Endodermal cell (in vitro differentiated cells): ENCODE results near the gene OR2T2. TPM values are rescaled to one million over a fixed set of nuclear protein-coding genes. Genes with fewer than 3 reads are reported as not detected.
"Not testable (repeated sequence)": the region's sequence is repeated elsewhere in the genome, so short reads cannot be mapped to it uniquely, and the experiment has no call there.

ENCODE experiments used
- DNase-seq: peaks from one replicate; pipeline ENCODE4 v3.0.0-alpha.2; 2017
- H3K27ac ChIP-seq: 2 replicates; pipeline ENCODE4 v1.5.1; 2013; ENCODE audit warnings: mild to moderate bottlenecking, low read depth, low read length, moderate library complexity
- H3K27me3 ChIP-seq: 2 replicates; pipeline ENCODE4 v1.6.1; 2013; ENCODE audit warnings: mild to moderate bottlenecking, low read length, moderate library complexity; ENCODE audit not compliant: insufficient read depth, control insufficient read depth, poor library complexity, severe bottlenecking
- H3K36me3 ChIP-seq: 2 replicates; pipeline ENCODE4 v1.7.0; 2013; ENCODE audit warnings: mild to moderate bottlenecking, low read length, moderate library complexity; ENCODE audit not compliant: control insufficient read depth, insufficient read depth
- H3K4me1 ChIP-seq: one replicate; pipeline ENCODE4 v1.7.0; 2013; ENCODE audit warnings: low read length; ENCODE audit not compliant: control insufficient read depth, insufficient read depth
- H3K4me3 ChIP-seq: 2 replicates; pipeline ENCODE4 v1.5.1; 2013; ENCODE audit warnings: mild to moderate bottlenecking, low read length, moderate library complexity
- H3K9ac ChIP-seq: 2 replicates; pipeline ENCODE4 v1.6.1; 2013; ENCODE audit warnings: mild to moderate bottlenecking, low read length, moderate library complexity; ENCODE audit not compliant: poor library complexity, severe bottlenecking; ENCODE audit errors: extremely low read depth
- H3K9me3 ChIP-seq: 2 replicates; pipeline ENCODE4 v1.6.1; 2013; ENCODE audit warnings: mild to moderate bottlenecking, low read length, moderate library complexity; ENCODE audit not compliant: control insufficient read depth
- H3K27ac Mint-ChIP-seq: 2 replicates; pipeline ENCODE4 v1.8.0; 2020; ENCODE audit warnings: mixed read lengths
- H3K27me3 Mint-ChIP-seq: 2 replicates; pipeline ENCODE4 v1.8.0; 2021; ENCODE audit warnings: mild to moderate bottlenecking, mixed read lengths; ENCODE audit not compliant: insufficient read depth
- H3K36me3 Mint-ChIP-seq: 2 replicates; pipeline ENCODE4 v1.8.0; 2020; ENCODE audit warnings: low read depth, mixed read lengths
- H3K4me1 Mint-ChIP-seq: 2 replicates; pipeline ENCODE4 v1.8.0; 2020; ENCODE audit warnings: mixed read lengths
- H3K4me3 Mint-ChIP-seq: 2 replicates; pipeline ENCODE4 v1.8.0; 2020; ENCODE audit warnings: mild to moderate bottlenecking, moderate library complexity, mixed read lengths
- H3K9me3 Mint-ChIP-seq: 2 replicates; pipeline ENCODE4 v1.8.0; 2020; ENCODE audit warnings: mild to moderate bottlenecking, mixed read lengths
- WGBS, 2 experiments: methylation state at CpG; one replicate each; pipeline versions ENCODE4 v1.1.5 to v1.1.7; 2013; ENCODE audit warnings: missing lambda C conversion rate in 2 of 2, mixed read lengths in 1 of 2; ENCODE audit not compliant: insufficient coverage in 1 of 2, insufficient read length in 1 of 2; 5-methylcytosine and 5-hydroxymethylcytosine counted together
- total RNA-seq, 2 donors: library from RNA; stranded (reverse); fragmentation: NEBNext Ultra II Directional in 1 of 2; extraction: Animal tissue kit (Norgen Biotek cat#: 25700) in 1 of 2; gene quantifications; 2 replicates in 1 of 2; 3 replicates in 1 of 2; pipeline ENCODE4 v1.2.1, GENCODE V29; 2021

OR2T2 gene
- total RNA-seq, 2 donors from 2014 or later = not detected

GRCh38 chr1:248448409-248449074 is 3.1 kb downstream of the OR2T2 start:
- H3K27ac Mint-ChIP-seq, H3K4me3 ChIP-seq, H3K36me3 ChIP-seq, H3K4me1 Mint-ChIP-seq, H3K36me3 Mint-ChIP-seq, H3K27ac ChIP-seq, H3K4me3 Mint-ChIP-seq, H3K9ac ChIP-seq, H3K27me3 Mint-ChIP-seq, H3K27me3 ChIP-seq, DNase-seq, H3K4me1 ChIP-seq: not testable (repeated sequence)
- WGBS, 2 experiments = no CpG with 5 or more reads among the region's 4 CpGs
- peaks cover 25% of the 10 kb centered on the region for H3K9me3 ChIP-seq
- peaks cover 36% of the 10 kb centered on the region for H3K9me3 Mint-ChIP-seq

- peaks cover 28% of the 10 kb centered on the region for H3K9me3 Mint-ChIP-seq
- H3K4me3 Mint-ChIP-seq, H3K4me3 ChIP-seq, H3K36me3 ChIP-seq, H3K36me3 Mint-ChIP-seq, H3K27ac ChIP-seq, H3K27me3 ChIP-seq, H3K4me1 Mint-ChIP-seq, H3K27me3 Mint-ChIP-seq, H3K4me1 ChIP-seq, DNase-seq, H3K27ac Mint-ChIP-seq, H3K9ac ChIP-seq: not testable (repeated sequence)
- peaks cover 15% of the 10 kb centered on the region for H3K9me3 ChIP-seq
- WGBS, 2 experiments = 67% methylated on average over 3 of the region's 6 CpGs; no CpG with 5 or more reads in 1 of the 2 experiments
Observed at GRCh38 chr1:248449821-248450465, 4.5 kb downstream of the OR2T2 start.

- H3K36me3 ChIP-seq, H3K4me1 ChIP-seq, H3K27ac ChIP-seq, H3K27me3 ChIP-seq, H3K36me3 Mint-ChIP-seq, H3K27ac Mint-ChIP-seq, DNase-seq, H3K9ac ChIP-seq, H3K27me3 Mint-ChIP-seq, H3K4me3 ChIP-seq, H3K4me1 Mint-ChIP-seq, H3K4me3 Mint-ChIP-seq: not testable (repeated sequence)
- 60% methylated on average over 1 of the region's 5 CpGs; no CpG with 5 or more reads in 1 of the 2 experiments for WGBS, 2 experiments
- H3K9me3 Mint-ChIP-seq = peaks cover 24% of the 10 kb centered on the region
- peaks cover 13% of the 10 kb centered on the region for H3K9me3 ChIP-seq
Observed at GRCh38 chr1:248450466-248451145, 5.2 kb downstream of the OR2T2 start.

- not testable (repeated sequence) for H3K27me3 ChIP-seq, H3K4me3 ChIP-seq, H3K4me1 Mint-ChIP-seq, H3K27ac Mint-ChIP-seq, H3K4me1 ChIP-seq, H3K27ac ChIP-seq, H3K36me3 Mint-ChIP-seq, H3K9ac ChIP-seq, H3K27me3 Mint-ChIP-seq, H3K36me3 ChIP-seq, H3K4me3 Mint-ChIP-seq, DNase-seq
- peaks cover 17% of the 10 kb centered on the region for H3K9me3 Mint-ChIP-seq
- WGBS, 2 experiments = 84% methylated on average over 6 of the region's 7 CpGs; no CpG with 5 or more reads in 1 of the 2 experiments
- H3K9me3 ChIP-seq = peaks cover 11% of the 10 kb centered on the region
Observed at GRCh38 chr1:248453619-248454018, 8.2 kb downstream of the OR2T2 start.

GRCh38 chr1:248455045-248455444 is 9.6 kb downstream of the OR2T2 start:
- not testable (repeated sequence) for H3K4me1 ChIP-seq, H3K27ac Mint-ChIP-seq, H3K27me3 ChIP-seq, H3K4me1 Mint-ChIP-seq, DNase-seq, H3K27me3 Mint-ChIP-seq, H3K27ac ChIP-seq, H3K9ac ChIP-seq, H3K4me3 ChIP-seq, H3K4me3 Mint-ChIP-seq, H3K36me3 Mint-ChIP-seq, H3K36me3 ChIP-seq
- no CpG with 5 or more reads among the region's 4 CpGs for WGBS, 2 experiments
- H3K9me3 ChIP-seq = peaks cover 23% of the 10 kb centered on the region
- peaks cover 29% of the 10 kb centered on the region for H3K9me3 Mint-ChIP-seq

GRCh38 chr1:248456635-248457034 is 11.2 kb downstream of the OR2T2 start:
- not testable (repeated sequence) for H3K27ac Mint-ChIP-seq, H3K4me1 Mint-ChIP-seq, H3K4me3 Mint-ChIP-seq, H3K36me3 ChIP-seq, H3K27me3 ChIP-seq, H3K9ac ChIP-seq, DNase-seq, H3K27ac ChIP-seq, H3K4me3 ChIP-seq, H3K36me3 Mint-ChIP-seq, H3K4me1 ChIP-seq, H3K27me3 Mint-ChIP-seq
- peaks cover 35% of the 10 kb centered on the region for H3K9me3 ChIP-seq
- H3K9me3 Mint-ChIP-seq = peaks cover 35% of the 10 kb centered on the region
- no CpG with 5 or more reads among the region's 2 CpGs for WGBS, 2 experiments
